ENCODE results near the gene UNC5A.

Gene UNC5A

GRCh38 chr5:176800024-176800423, 10.3 kb upstream of the UNC5A start:
- no peak for DNase-seq
- H3K14ac ChIP-seq (ENCODE audit: low read length), result no peak overlapping the region
- H2AFZ ChIP-seq (ENCODE audit: insufficient read depth, low read length, poor library complexity), result no peak overlapping the region
- H3K23ac ChIP-seq (ENCODE audit: low read length), result peak overlapping the region; percentile 100
- H3K27me3 ChIP-seq (ENCODE audit: insufficient read depth, low read length), result no peaks in the 10 kb centered on the region
- no peak overlapping the region for H2AK5ac ChIP-seq (ENCODE audit: low read length)
- no peak overlapping the region for H4K91ac ChIP-seq (ENCODE audit: low read depth, low read length)
- no peak overlapping the region for H4K8ac ChIP-seq (ENCODE audit: low read depth, low read length)
- H3K4me2 ChIP-seq (ENCODE audit: low read length), result no peak overlapping the region
- no peak overlapping the region for H3K18ac ChIP-seq (ENCODE audit: low read length)
- no peaks in the 10 kb centered on the region for H3K79me2 ChIP-seq (ENCODE audit: control insufficient read depth, insufficient read depth, low read length, poor library complexity)
- H3K4me1 ChIP-seq (ENCODE audit: control insufficient read depth in 1 of 2, insufficient read depth in 2 of 2, low read length in 2 of 2), result no peaks in the 10 kb centered on the region
- no peak overlapping the region for H3K9ac ChIP-seq (ENCODE audit: low read length)
- no peak overlapping the region for H2BK12ac ChIP-seq (ENCODE audit: low read length)
- H2BK120ac ChIP-seq (ENCODE audit: insufficient read depth, low read length, poor library complexity), result no peak overlapping the region
- no peak overlapping the region for H3K27ac ChIP-seq (ENCODE audit: low read depth, low read length)
- peaks cover 11% of the 10 kb centered on the region for H3K9me3 ChIP-seq (ENCODE audit: insufficient read depth, low read depth, low read length)
- H3K36me3 ChIP-seq (ENCODE audit: control insufficient read depth in 1 of 2, insufficient read depth in 2 of 2, low read length in 2 of 2), result no peaks in the 10 kb centered on the region
- WGBS (ENCODE audit: extremely low coverage, insufficient coverage, insufficient read length), result no CpG with 5 or more reads among the region's 6 CpGs
- H3K79me1 ChIP-seq (ENCODE audit: low read length), result no peaks in the 10 kb centered on the region
- H2BK5ac ChIP-seq (ENCODE audit: low read depth, low read length, poor library complexity), result no peak overlapping the region
- H3K4ac ChIP-seq (ENCODE audit: low read depth, low read length), result no peak overlapping the region
- peak overlapping the region; percentile 46 for H3K4me3 ChIP-seq (ENCODE audit: low read depth, low read length)
- H4K12ac ChIP-seq (ENCODE audit: low read depth, low read length), result no peak overlapping the region

GRCh38 chr5:176802116-176802784, 8.1 kb upstream of the UNC5A start:
- no CpG with 5 or more reads among the region's 8 CpGs for WGBS (ENCODE audit: extremely low coverage, insufficient coverage, insufficient read length)
- Histone ChIP-seq H3K36me3 (ENCODE audit: control insufficient read depth in 1 of 2, insufficient read depth in 2 of 2, low read length in 2 of 2) (no peaks in the 10 kb centered on the region), H4K91ac (ENCODE audit: low read depth, low read length) (no peak overlapping the region), H3K18ac (ENCODE audit: low read length) (no peak overlapping the region), H3K9ac (ENCODE audit: low read length) (no peak overlapping the region), H3K4ac (ENCODE audit: low read depth, low read length) (no peak overlapping the region), H2AK5ac (ENCODE audit: low read length) (no peak overlapping the region), H3K27ac (ENCODE audit: low read depth, low read length) (no peak overlapping the region), H4K8ac (ENCODE audit: low read depth, low read length) (no peak overlapping the region), H3K4me3 (ENCODE audit: low read depth, low read length) (no peak overlapping the region), H3K4me1 (ENCODE audit: control insufficient read depth in 1 of 2, insufficient read depth in 2 of 2, low read length in 2 of 2) (no peaks in the 10 kb centered on the region), H3K4me2 (ENCODE audit: low read length) (no peak overlapping the region), H3K9me3 (ENCODE audit: insufficient read depth, low read depth, low read length) (peaks cover 9% of the 10 kb centered on the region), H3K23ac (ENCODE audit: low read length) (no peak overlapping the region), H2BK120ac (ENCODE audit: insufficient read depth, low read length, poor library complexity) (no peak overlapping the region), H3K79me1 (ENCODE audit: low read length) (no peaks in the 10 kb centered on the region), H4K12ac (ENCODE audit: low read depth, low read length) (no peak overlapping the region), H3K14ac (ENCODE audit: low read length) (no peak overlapping the region), H3K27me3 (ENCODE audit: insufficient read depth, low read length) (no peaks in the 10 kb centered on the region), H2AFZ (ENCODE audit: insufficient read depth, low read length, poor library complexity) (no peak overlapping the region), H2BK5ac (ENCODE audit: low read depth, low read length, poor library complexity) (no peak overlapping the region), H2BK12ac (ENCODE audit: low read length) (no peak overlapping the region), H3K79me2 (ENCODE audit: control insufficient read depth, insufficient read depth, low read length, poor library complexity) (no peaks in the 10 kb centered on the region)
- no peak for DNase-seq

GRCh38 chr5:176803068-176803942, 7.1 kb upstream of the UNC5A start:
- Histone ChIP-seq H3K4me2 (ENCODE audit: low read length) (no peak overlapping the region), H2BK12ac (ENCODE audit: low read length) (no peak overlapping the region), H3K9me3 (ENCODE audit: insufficient read depth, low read depth, low read length) (peaks cover 9% of the 10 kb centered on the region), H2BK5ac (ENCODE audit: low read depth, low read length, poor library complexity) (no peak overlapping the region), H2BK120ac (ENCODE audit: insufficient read depth, low read length, poor library complexity) (no peak overlapping the region), H3K27me3 (ENCODE audit: insufficient read depth, low read length) (peaks cover 4% of the 10 kb centered on the region), H4K12ac (ENCODE audit: low read depth, low read length) (no peak overlapping the region), H2AFZ (ENCODE audit: insufficient read depth, low read length, poor library complexity) (no peak overlapping the region), H3K79me1 (ENCODE audit: low read length) (no peaks in the 10 kb centered on the region), H3K4ac (ENCODE audit: low read depth, low read length) (no peak overlapping the region), H4K8ac (ENCODE audit: low read depth, low read length) (no peak overlapping the region), H3K79me2 (ENCODE audit: control insufficient read depth, insufficient read depth, low read length, poor library complexity) (no peaks in the 10 kb centered on the region), H2AK5ac (ENCODE audit: low read length) (no peak overlapping the region), H4K91ac (ENCODE audit: low read depth, low read length) (no peak overlapping the region), H3K4me1 (ENCODE audit: control insufficient read depth in 1 of 2, insufficient read depth in 2 of 2, low read length in 2 of 2) (no peaks in the 10 kb centered on the region), H3K36me3 (ENCODE audit: control insufficient read depth in 1 of 2, insufficient read depth in 2 of 2, low read length in 2 of 2) (no peaks in the 10 kb centered on the region), H3K18ac (ENCODE audit: low read length) (no peak overlapping the region), H3K14ac (ENCODE audit: low read length) (no peak overlapping the region), H3K4me3 (ENCODE audit: low read depth, low read length) (no peak overlapping the region), H3K9ac (ENCODE audit: low read length) (no peak overlapping the region), H3K23ac (ENCODE audit: low read length) (no peak overlapping the region), H3K27ac (ENCODE audit: low read depth, low read length) (no peak overlapping the region)
- DNase-seq, result no peak
- no CpG with 5 or more reads among the region's 24 CpGs for WGBS (ENCODE audit: extremely low coverage, insufficient coverage, insufficient read length)

- H2BK5ac ChIP-seq (ENCODE audit: low read depth, low read length, poor library complexity), result no peak overlapping the region
- H2BK12ac ChIP-seq (ENCODE audit: low read length), result no peak overlapping the region
- no peak overlapping the region for H4K12ac ChIP-seq (ENCODE audit: low read depth, low read length)
- no peak overlapping the region for H3K4ac ChIP-seq (ENCODE audit: low read depth, low read length)
- H3K14ac ChIP-seq (ENCODE audit: low read length), result no peak overlapping the region
- H3K36me3 ChIP-seq (ENCODE audit: control insufficient read depth in 1 of 2, insufficient read depth in 2 of 2, low read length in 2 of 2), result no peaks in the 10 kb centered on the region
- no peak overlapping the region for H3K23ac ChIP-seq (ENCODE audit: low read length)
- no peak overlapping the region for H3K9ac ChIP-seq (ENCODE audit: low read length)
- no peaks in the 10 kb centered on the region for H3K79me2 ChIP-seq (ENCODE audit: control insufficient read depth, insufficient read depth, low read length, poor library complexity)
- H4K8ac ChIP-seq (ENCODE audit: low read depth, low read length), result no peak overlapping the region
- no peak overlapping the region for H2BK120ac ChIP-seq (ENCODE audit: insufficient read depth, low read length, poor library complexity)
- no peak overlapping the region for H3K4me2 ChIP-seq (ENCODE audit: low read length)
- DNase-seq, result peak; percentile 42 to 77
- H2AK5ac ChIP-seq (ENCODE audit: low read length), result no peak overlapping the region
- WGBS (ENCODE audit: extremely low coverage, insufficient coverage, insufficient read length), result no CpG with 5 or more reads among the region's 8 CpGs
- no peak overlapping the region for H3K18ac ChIP-seq (ENCODE audit: low read length)
- no peak overlapping the region for H3K27ac ChIP-seq (ENCODE audit: low read depth, low read length)
- H3K4me3 ChIP-seq (ENCODE audit: low read depth, low read length), result no peak overlapping the region
- H3K27me3 ChIP-seq (ENCODE audit: insufficient read depth, low read length), result peaks cover 10% of the 10 kb centered on the region
- H3K79me1 ChIP-seq (ENCODE audit: low read length), result no peaks in the 10 kb centered on the region
- H2AFZ ChIP-seq (ENCODE audit: insufficient read depth, low read length, poor library complexity), result no peak overlapping the region
- H4K91ac ChIP-seq (ENCODE audit: low read depth, low read length), result no peak overlapping the region
- H3K9me3 ChIP-seq (ENCODE audit: insufficient read depth, low read depth, low read length), result peaks cover 9% of the 10 kb centered on the region
- no peaks in the 10 kb centered on the region for H3K4me1 ChIP-seq (ENCODE audit: control insufficient read depth in 1 of 2, insufficient read depth in 2 of 2, low read length in 2 of 2)
These were observed 6.3 kb upstream of the UNC5A start for GRCh38 chr5:176803943-176804498.

Data from trophoblast cell (in vitro differentiated cells and primary cell).